PC-9 (cell line): ENCODE results near the gene PCNT. TPM values are rescaled to one million over a fixed set of nuclear protein-coding genes. Genes with fewer than 3 reads are reported as not detected.

Experiments
- BruUV-seq: library from RNA; stranded (reverse); fragments of 400-500 nt; replicated peaks from 2 replicates; lab custom pipeline; 2021; lab: Mats Ljungman, UMichigan
- CTCF ChIA-PET: fragments of 300-600 bp; sonication (Branson Sonifier 250); formaldehyde crosslinking; loops from one replicate; lab custom pipeline; 2022; ENCODE audit warnings: antibody characterized with exemption; lab: Charles Lee
- POLR2A ChIA-PET: fragments of 300-600 bp; sonication (Branson Sonifier 250); formaldehyde crosslinking; loops from one replicate; lab custom pipeline; 2022; ENCODE audit warnings: antibody characterized with exemption; ENCODE audit not compliant: unreplicated experiment; lab: Charles Lee
- DNase-seq, 2 experiments: peaks; one replicate each; pipeline versions ENCODE4 v3.0.0 to v3.0.0-alpha.2; 2015 to 2022; ENCODE audit warnings: mixed read lengths in 1 of 2
- H2AFZ ChIP-seq: fragments of 200-600 bp; sonication (generic); 2 replicates; pipeline ENCODE4 v1.8.1; 2017; ENCODE audit warnings: antibody characterized with exemption
- H3F3A ChIP-seq: fragments of 200-600 bp; sonication (generic); 2 replicates; pipeline ENCODE4 v1.8.1; 2017; ENCODE audit warnings: antibody characterized with exemption, mild to moderate bottlenecking, low read depth; ENCODE audit not compliant: insufficient read depth
- H3K27ac ChIP-seq: fragments of 200-600 bp; sonication (generic); 2 replicates; pipeline ENCODE4 v1.6.1; 2016; ENCODE audit warnings: mixed run types
- H3K27me3 ChIP-seq: fragments of 200-600 bp; sonication (generic); 2 replicates; pipeline ENCODE4 v1.6.1; 2016; ENCODE audit warnings: low read depth, mixed run types; ENCODE audit not compliant: insufficient read depth
- H3K36me3 ChIP-seq: fragments of 200-600 bp; sonication (generic); 2 replicates; pipeline ENCODE4 v1.6.1; 2016; ENCODE audit warnings: low read depth, mixed run types
- H3K4me1 ChIP-seq: fragments of 200-600 bp; sonication (generic); replicated peaks from 2 replicates; pipeline ENCODE4 v1.6.1; 2016; ENCODE audit warnings: mixed run types; ENCODE audit not compliant: insufficient read depth
- H3K4me2 ChIP-seq: fragments of 200-600 bp; sonication (generic); 2 replicates; pipeline ENCODE4 v1.6.1; 2017; ENCODE audit warnings: mixed run types
- H3K4me3 ChIP-seq: fragments of 200-600 bp; sonication (generic); 2 replicates; pipeline ENCODE4 v1.6.1; 2016; ENCODE audit warnings: mixed run types
- H3K79me2 ChIP-seq: fragments of 200-600 bp; sonication (generic); 2 replicates; pipeline ENCODE4 v1.6.1; 2017; ENCODE audit warnings: low read depth, mixed run types
- H3K9me2 ChIP-seq: fragments of 200-600 bp; sonication (generic); 2 replicates; pipeline ENCODE4 v1.8.1; 2017; ENCODE audit warnings: mild to moderate bottlenecking; ENCODE audit not compliant: insufficient read depth
- H3K9me3 ChIP-seq: fragments of 200-600 bp; sonication (generic); 2 replicates; pipeline ENCODE4 v1.8.1; 2016; ENCODE audit warnings: low read depth; ENCODE audit not compliant: insufficient read depth
- H4K20me1 ChIP-seq: fragments of 200-600 bp; sonication (generic); 2 replicates; pipeline ENCODE4 v1.8.1; 2017; ENCODE audit not compliant: insufficient read depth
- EZH2 ChIP-seq: fragments of 200-600 bp; sonication (generic); IDR thresholded peaks from 2 replicates; pipeline ENCODE4 v1.8.0; 2017; ENCODE audit warnings: antibody characterized with exemption, low read depth
- intact Hi-C: fragments of 100-400 bp; cut with micrococcal nuclease; formaldehyde crosslinking; loops from one replicate; pipeline ENCODE4 v1.10.0; 2022; ENCODE audit not compliant: unreplicated experiment
- total RNA-seq: library from RNA; stranded (reverse); gene quantifications from 2 replicates; pipeline ENCODE4 v1.2.3, GENCODE V29; 2021
- TF ChIP-seq, protein P1 (sequence below): fragments of 200-600 bp; sonication (generic); conservative IDR thresholded peaks from 2 replicates; pipeline ENCODE4 v1.6.1; 2017; ENCODE audit warnings: mixed run types, antibody characterized with exemption, mild to moderate bottlenecking, moderate library complexity

Gene PCNT
- total RNA-seq, 1 experiment from 2014 or later, result 33.4 TPM

DNA sequence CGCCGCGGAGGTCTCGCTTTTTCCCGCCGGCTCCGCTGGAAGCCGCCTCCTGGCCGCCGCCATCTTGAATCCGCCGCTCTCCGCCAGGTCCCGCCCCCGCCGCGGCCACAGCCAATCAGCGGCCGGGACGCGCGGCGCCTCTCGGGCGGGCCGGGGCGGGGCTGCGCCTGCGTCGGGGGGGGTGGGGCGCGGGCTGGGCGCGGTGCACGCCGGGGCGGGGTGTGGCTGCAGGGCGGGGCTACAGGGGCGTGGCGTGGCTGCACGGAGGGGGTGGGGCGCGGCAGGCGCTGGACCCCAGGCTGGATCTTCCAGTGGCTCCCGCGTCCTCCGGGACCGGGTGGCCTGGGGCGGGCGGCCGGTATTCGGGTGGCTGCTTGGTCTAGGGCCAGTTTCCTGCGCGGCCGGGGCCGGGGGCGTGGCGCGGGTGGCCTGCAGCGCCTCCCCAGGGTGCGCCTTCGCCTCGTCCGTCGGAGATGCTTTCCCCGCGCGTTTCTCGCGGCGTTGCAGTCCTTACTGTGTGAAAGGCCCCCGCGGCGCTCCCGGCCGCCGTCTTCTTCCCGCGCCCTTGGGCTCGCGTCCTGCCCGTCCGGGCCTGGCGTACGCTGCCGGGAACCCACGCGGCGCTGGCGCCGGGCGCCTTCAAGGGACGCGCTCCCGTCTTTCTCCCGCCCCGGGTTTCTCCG is 575 bp downstream of the PCNT start:
- Histone ChIP-seq H3K36me3 (no peaks in the 10 kb centered on the region), H3K9me2 (no peaks in the 10 kb centered on the region), H2AFZ (peak overlapping the region; percentile 96), H3K4me2 (peak overlapping the region; percentile 99), H3K9me3 (no peaks in the 10 kb centered on the region), H3K79me2 (peaks cover 62% of the 10 kb centered on the region), H3K4me1 (peaks cover 16% of the 10 kb centered on the region), H3F3A (peaks cover 8% of the 10 kb centered on the region; the same call in 1 of the 2 replicates), H3K27ac (peak overlapping the region; percentile 80), H3K4me3 (peak overlapping the region; percentile 98), H3K27me3 (no peaks in the 10 kb centered on the region), H4K20me1 (no peaks in the 10 kb centered on the region)
- ChIA-PET POLR2A (no interaction called here), CTCF (interaction anchor here (0.7 kb wide), 1 partner anchor 51 kb away, joined by 3 read pairs; no protein-coding TSS in a partner anchor)
- BruUV-seq, result no TSS peak
- DNase-seq, result peak; percentile 47 to 81
- TF ChIP-seq EZH2, result no peak
- TF ChIP-seq, protein P1, sequence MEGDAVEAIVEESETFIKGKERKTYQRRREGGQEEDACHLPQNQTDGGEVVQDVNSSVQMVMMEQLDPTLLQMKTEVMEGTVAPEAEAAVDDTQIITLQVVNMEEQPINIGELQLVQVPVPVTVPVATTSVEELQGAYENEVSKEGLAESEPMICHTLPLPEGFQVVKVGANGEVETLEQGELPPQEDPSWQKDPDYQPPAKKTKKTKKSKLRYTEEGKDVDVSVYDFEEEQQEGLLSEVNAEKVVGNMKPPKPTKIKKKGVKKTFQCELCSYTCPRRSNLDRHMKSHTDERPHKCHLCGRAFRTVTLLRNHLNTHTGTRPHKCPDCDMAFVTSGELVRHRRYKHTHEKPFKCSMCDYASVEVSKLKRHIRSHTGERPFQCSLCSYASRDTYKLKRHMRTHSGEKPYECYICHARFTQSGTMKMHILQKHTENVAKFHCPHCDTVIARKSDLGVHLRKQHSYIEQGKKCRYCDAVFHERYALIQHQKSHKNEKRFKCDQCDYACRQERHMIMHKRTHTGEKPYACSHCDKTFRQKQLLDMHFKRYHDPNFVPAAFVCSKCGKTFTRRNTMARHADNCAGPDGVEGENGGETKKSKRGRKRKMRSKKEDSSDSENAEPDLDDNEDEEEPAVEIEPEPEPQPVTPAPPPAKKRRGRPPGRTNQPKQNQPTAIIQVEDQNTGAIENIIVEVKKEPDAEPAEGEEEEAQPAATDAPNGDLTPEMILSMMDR, result no peak
- intact Hi-C loops, result loop anchor here (1.0 kb wide), 1 partner anchor 38 kb away; the partner anchor contains the start of gene YBEY

DNA sequence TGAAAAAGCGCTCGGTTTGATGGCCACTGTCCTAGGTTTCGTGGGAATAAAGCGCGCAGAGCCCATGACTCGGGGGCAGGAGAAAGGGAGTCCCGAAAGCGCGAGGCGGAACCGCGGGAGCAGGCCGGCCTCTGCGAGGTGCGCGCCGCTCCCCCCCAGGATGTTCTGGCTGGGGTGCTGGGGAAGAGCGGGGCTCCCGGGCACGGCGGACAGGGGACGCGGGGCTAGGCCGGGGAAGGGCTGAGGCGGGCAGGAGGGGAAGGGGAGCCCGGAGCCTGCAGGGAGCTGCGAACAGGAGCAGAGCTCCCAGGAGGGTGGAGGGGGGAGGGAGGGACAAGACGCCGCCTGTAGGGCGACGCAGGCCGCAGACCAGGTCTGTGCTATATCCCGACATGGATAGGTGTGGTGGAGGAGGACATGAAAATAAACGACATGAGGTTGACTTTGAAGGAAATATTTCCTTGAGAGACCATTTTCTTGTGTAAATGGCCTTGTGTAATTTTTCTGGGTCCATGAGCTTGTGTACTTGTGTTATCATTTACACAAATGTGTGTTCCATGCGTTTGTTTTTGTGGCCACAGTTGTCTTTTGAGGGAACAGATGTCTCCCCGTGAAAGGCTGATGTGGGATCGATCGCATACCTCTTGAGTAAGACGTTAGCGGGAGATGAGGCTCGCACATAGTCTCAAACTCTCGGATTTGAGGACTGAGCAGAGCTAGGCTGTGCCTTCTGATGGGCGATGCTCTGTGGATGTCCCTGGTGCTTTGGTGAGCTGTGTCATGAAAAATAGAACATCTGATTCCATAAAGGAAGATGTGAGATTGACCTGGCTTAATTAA is 1.3 kb downstream of the PCNT start:
- no peaks in the 10 kb centered on the region for H3K9me2 ChIP-seq
- TF ChIP-seq, protein P1, result no peak; the same call in 1 of the 2 replicates
- no peak for TF ChIP-seq EZH2
- POLR2A ChIA-PET, result no interaction called here
- H3K36me3 ChIP-seq, result no peaks in the 10 kb centered on the region
- peaks cover 65% of the 10 kb centered on the region for H3K79me2 ChIP-seq
- H3K9me3 ChIP-seq, result no peaks in the 10 kb centered on the region
- no TSS peak for BruUV-seq
- no peaks in the 10 kb centered on the region for H4K20me1 ChIP-seq
- peaks cover 16% of the 10 kb centered on the region for H3K4me1 ChIP-seq
- H3K27me3 ChIP-seq, result no peaks in the 10 kb centered on the region
- intact Hi-C loops, result no loop called here
- H3K4me2 ChIP-seq, result peak overlapping the region; percentile 99
- peak overlapping the region; percentile 71 for H3K4me3 ChIP-seq
- H3K27ac ChIP-seq, result peak overlapping the region; percentile 37; the same call in 1 of the 2 replicates
- peaks cover 8% of the 10 kb centered on the region; the same call in 1 of the 2 replicates for H3F3A ChIP-seq
- CTCF ChIA-PET, result interaction anchor here (0.7 to 1.4 kb wide), 3 partner anchors 13 to 182 kb away, joined by 3 to 5 read pairs (median 4); no protein-coding TSS in a partner anchor
- DNase-seq, result peak in 1 of 2 experiments; percentile 42
- H2AFZ ChIP-seq, result peak overlapping the region; percentile 90

DNA sequence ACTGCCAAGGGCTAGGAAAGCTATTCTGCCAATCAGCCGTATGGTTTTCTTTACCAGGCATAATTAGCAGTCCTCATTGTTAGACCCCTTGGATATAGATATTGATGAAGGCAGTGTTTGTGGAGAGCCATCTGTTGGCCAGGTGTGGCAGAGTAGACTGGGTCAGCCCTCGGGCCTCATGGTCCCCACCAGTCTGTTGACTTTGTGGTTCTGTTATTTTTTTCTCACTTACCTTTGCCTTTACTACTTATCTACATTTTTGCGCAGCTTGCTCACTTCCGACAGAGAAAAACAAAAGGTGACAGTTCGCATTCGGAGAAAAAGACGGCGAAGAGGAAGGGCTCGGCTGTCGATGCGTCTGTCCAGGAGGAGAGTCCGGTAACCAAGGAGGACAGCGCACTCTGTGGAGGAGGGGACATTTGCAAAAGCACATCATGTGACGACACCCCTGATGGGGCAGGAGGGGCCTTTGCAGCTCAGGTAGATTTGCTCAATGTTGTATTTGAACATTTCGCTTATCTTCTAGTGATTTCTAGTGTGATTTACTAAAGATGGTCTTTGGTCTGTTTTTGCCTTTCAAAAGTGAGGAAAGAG is 2.3 kb downstream of the PCNT start:
- no peaks in the 10 kb centered on the region for H3K9me3 ChIP-seq
- no peak overlapping the region for H2AFZ ChIP-seq
- H4K20me1 ChIP-seq, result peaks cover 4% of the 10 kb centered on the region; the same call in 1 of the 2 replicates
- peaks cover 14% of the 10 kb centered on the region for H3K4me1 ChIP-seq
- H3K9me2 ChIP-seq, result no peaks in the 10 kb centered on the region
- BruUV-seq, result TSS peak; percentile 26
- TF ChIP-seq EZH2, result no peak
- TF ChIP-seq, protein P1, result no peak
- intact Hi-C loops, result loop anchor here (1.0 kb wide), 1 partner anchor 179 kb away; no protein-coding TSS in a partner anchor
- H3F3A ChIP-seq, result peaks cover 8% of the 10 kb centered on the region; the same call in 1 of the 2 replicates
- peak overlapping the region; percentile 99 for H3K4me2 ChIP-seq
- POLR2A ChIA-PET, result no interaction called here
- no peaks in the 10 kb centered on the region for H3K27me3 ChIP-seq
- H3K27ac ChIP-seq, result no peak overlapping the region
- H3K79me2 ChIP-seq, result peaks cover 57% of the 10 kb centered on the region
- peak overlapping the region; percentile 71 for H3K4me3 ChIP-seq
- no peaks in the 10 kb centered on the region for H3K36me3 ChIP-seq
- CTCF ChIA-PET, result interaction anchor here (0.9 to 1.4 kb wide), 2 partner anchors 12 to 183 kb away, joined by 4 to 5 read pairs; no protein-coding TSS in a partner anchor
- DNase-seq, result peak; percentile 20 to 46
